SK-N-MC (cell line): ENCODE data around the gene GGTA1.

Source experiments
- EZH2 ChIP-seq: fragments of 200-600 bp; sonication (generic); IDR thresholded peaks from one replicate; pipeline ENCODE4 v1.6.1; 2017; ENCODE audit warnings: antibody characterized with exemption
- FOXP2 ChIP-seq: optimal IDR thresholded peaks from 2 replicates; pipeline ENCODE3; 2011; ENCODE audit warnings: mild to moderate bottlenecking, moderate library complexity; ENCODE audit not compliant: insufficient read depth; ENCODE audit errors: extremely low read length, control extremely low read depth
- POLR2AphosphoS5 ChIP-seq: IDR thresholded peaks from 2 replicates; pipeline ENCODE4 v1.6.1; 2012; ENCODE audit warnings: mild to moderate bottlenecking, low read depth, low read length, borderline replicate concordance

GRCh38 chr9:121478816-121479676 lies 20.6 kb downstream of the GGTA1 start:
- TF ChIP-seq EZH2 (no peak), POLR2AphosphoS5 (no peak), FOXP2 (no peak)
